HL-60 (cell line): ENCODE results near the gene MYLK4.

ENCODE experiments used
- CTCF ChIP-seq: IDR thresholded peaks from one replicate; pipeline ENCODE4 v1.5.1; 2011; ENCODE audit warnings: low read length, control low read depth, inconsistent platforms; ENCODE audit not compliant: insufficient read depth
- GABPA ChIP-seq: IDR thresholded peaks from 2 replicates; pipeline ENCODE4 v1.6.1; 2012; ENCODE audit warnings: low read depth
- POLR2AphosphoS5 ChIP-seq: IDR thresholded peaks from 2 replicates; pipeline ENCODE4 v1.6.1; 2012; ENCODE audit warnings: low read depth
- REST ChIP-seq: IDR thresholded peaks from 2 replicates; pipeline ENCODE4 v1.6.1; 2012; ENCODE audit warnings: low read depth; ENCODE audit not compliant: insufficient replicate concordance
- SPI1 ChIP-seq: IDR thresholded peaks from 2 replicates; pipeline ENCODE4 v1.6.1; 2012; ENCODE audit warnings: low read depth, mild to moderate bottlenecking, borderline replicate concordance

- TF ChIP-seq CTCF (no peak), POLR2AphosphoS5 (no peak), REST (no peak), GABPA (no peak), SPI1 (no peak)
Measured at GRCh38 chr6:2646346-2646745, 104.4 kb downstream of the MYLK4 start.
